Measurements from ENCODE around the gene FRS2. TPM values are rescaled to one million over a fixed set of nuclear protein-coding genes. Genes with fewer than 3 reads are reported as not detected.

The FRS2 gene
- total RNA-seq, 1 donor from 2014 or later, result 45.5 TPM

DNA sequence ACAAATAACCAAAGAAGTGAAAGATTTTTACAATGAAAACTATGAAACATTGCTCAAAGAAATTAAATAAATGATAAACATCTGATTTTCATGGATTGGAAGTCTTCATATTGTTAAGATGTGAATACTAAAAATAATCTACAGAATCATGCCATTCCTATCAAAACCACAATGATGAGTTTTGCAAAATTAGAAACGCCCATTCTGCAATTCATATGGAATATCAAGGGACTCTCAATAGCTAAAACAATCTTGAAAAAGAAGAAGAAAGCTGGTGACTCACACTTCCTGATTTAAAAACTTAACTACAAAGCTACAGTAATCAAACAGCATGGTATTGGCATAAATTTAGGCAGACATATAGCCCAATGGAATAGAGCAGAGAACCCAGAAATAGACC, 74.9 kb downstream of the FRS2 start:
- DNase-seq (ENCODE audit: extremely low spot score, unreplicated experiment), result no peak
- TF ChIP-seq CTCF (IDR thresholded peaks at IDR 0.05), result no peak
- H3K36me3 Mint-ChIP-seq (ENCODE audit: unreplicated experiment), result peaks cover 22% of the 10 kb centered on the region
- H3K27me3 Mint-ChIP-seq (ENCODE audit: unreplicated experiment), result no peaks in the 10 kb centered on the region
- peaks cover 4% of the 10 kb centered on the region for H3K9me3 Mint-ChIP-seq (ENCODE audit: unreplicated experiment)
- H3K4me3 Mint-ChIP-seq (ENCODE audit: unreplicated experiment), result no peak overlapping the region
- H3K4me1 Mint-ChIP-seq (ENCODE audit: unreplicated experiment), result peaks cover 20% of the 10 kb centered on the region
- no peak overlapping the region for H3K27ac Mint-ChIP-seq (ENCODE audit: unreplicated experiment)

GRCh38 chr12:69546693-69547438, 76.7 kb downstream of the FRS2 start:
- no peak overlapping the region for H3K27ac Mint-ChIP-seq (ENCODE audit: unreplicated experiment)
- no peak for DNase-seq (ENCODE audit: extremely low spot score, unreplicated experiment)
- H3K27me3 Mint-ChIP-seq (ENCODE audit: unreplicated experiment), result no peaks in the 10 kb centered on the region
- no peak overlapping the region for H3K4me3 Mint-ChIP-seq (ENCODE audit: unreplicated experiment)
- TF ChIP-seq CTCF (IDR thresholded peaks at IDR 0.05), result no peak
- H3K9me3 Mint-ChIP-seq (ENCODE audit: unreplicated experiment), result peaks cover 4% of the 10 kb centered on the region
- peaks cover 22% of the 10 kb centered on the region for H3K36me3 Mint-ChIP-seq (ENCODE audit: unreplicated experiment)
- H3K4me1 Mint-ChIP-seq (ENCODE audit: unreplicated experiment), result peaks cover 3% of the 10 kb centered on the region

DNA sequence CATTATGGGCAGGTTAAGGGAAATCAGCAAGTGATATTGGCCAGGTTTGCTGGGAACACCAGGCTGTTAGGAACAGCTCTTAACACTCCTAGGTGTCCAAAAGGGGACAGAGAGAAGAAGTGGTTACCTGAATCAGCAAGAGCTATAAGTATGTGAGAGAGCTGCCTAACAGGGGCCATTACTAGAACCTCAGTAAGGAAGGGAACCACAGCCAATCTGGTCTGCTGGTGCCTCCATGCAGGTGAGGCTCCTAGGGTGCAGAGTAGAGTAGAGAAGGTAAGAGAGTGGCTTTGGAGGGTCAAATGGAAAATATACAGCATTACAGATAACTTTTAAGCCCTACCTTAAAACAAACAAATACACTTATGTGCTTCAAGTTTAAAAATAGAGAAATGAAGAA, 78.5 kb downstream of the FRS2 start:
- H3K9me3 Mint-ChIP-seq (ENCODE audit: unreplicated experiment), result peaks cover under 1% of the 10 kb centered on the region
- TF ChIP-seq CTCF (IDR thresholded peaks at IDR 0.05), result no peak
- H3K27ac Mint-ChIP-seq (ENCODE audit: unreplicated experiment), result no peak overlapping the region
- DNase-seq (ENCODE audit: extremely low spot score, unreplicated experiment), result no peak
- H3K4me3 Mint-ChIP-seq (ENCODE audit: unreplicated experiment), result no peak overlapping the region
- peaks cover 4% of the 10 kb centered on the region for H3K4me1 Mint-ChIP-seq (ENCODE audit: unreplicated experiment)
- no peaks in the 10 kb centered on the region for H3K27me3 Mint-ChIP-seq (ENCODE audit: unreplicated experiment)
- peaks cover 17% of the 10 kb centered on the region for H3K36me3 Mint-ChIP-seq (ENCODE audit: unreplicated experiment)

- TF ChIP-seq CTCF (IDR thresholded peaks at IDR 0.05), result no peak
- H3K27ac Mint-ChIP-seq (ENCODE audit: unreplicated experiment), result no peak overlapping the region
- peaks cover 6% of the 10 kb centered on the region for H3K36me3 Mint-ChIP-seq (ENCODE audit: unreplicated experiment)
- peaks cover 21% of the 10 kb centered on the region for H3K4me1 Mint-ChIP-seq (ENCODE audit: unreplicated experiment)
- no peak for DNase-seq (ENCODE audit: extremely low spot score, unreplicated experiment)
- no peak overlapping the region for H3K4me3 Mint-ChIP-seq (ENCODE audit: unreplicated experiment)
- no peaks in the 10 kb centered on the region for H3K9me3 Mint-ChIP-seq (ENCODE audit: unreplicated experiment)
- no peaks in the 10 kb centered on the region for H3K27me3 Mint-ChIP-seq (ENCODE audit: unreplicated experiment)
Measured at GRCh38 chr12:69550569-69551350, 80.6 kb downstream of the FRS2 start.

DNA sequence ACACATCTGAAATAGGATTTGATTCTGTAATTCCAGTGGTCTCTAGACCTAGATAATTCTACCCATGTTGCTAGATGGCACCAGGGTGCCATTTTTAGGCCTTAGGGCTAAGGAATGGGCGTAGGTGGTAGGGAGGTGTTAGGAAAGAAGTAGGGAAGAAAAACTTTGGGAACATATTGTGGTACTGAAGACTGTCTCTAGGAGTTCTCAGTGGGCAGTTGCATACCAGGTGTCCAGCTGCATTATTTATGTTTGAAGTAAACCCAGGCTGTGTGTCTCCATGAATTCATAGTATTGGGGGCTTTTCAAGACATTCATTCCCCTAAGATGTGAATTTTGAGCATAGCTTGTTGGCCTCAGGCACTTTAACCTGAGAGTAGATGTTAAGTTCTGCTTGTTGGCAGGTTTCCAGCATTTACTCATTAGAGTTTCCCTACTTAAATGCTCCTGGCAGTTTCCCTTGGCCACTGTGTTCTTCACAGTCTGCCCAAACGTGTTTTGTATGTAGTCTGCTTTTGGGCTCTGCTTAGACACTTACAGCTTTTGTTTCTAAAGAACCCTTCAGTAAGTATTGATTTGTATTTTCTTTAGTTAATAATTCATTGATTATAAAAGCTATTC, 83.5 kb downstream of the FRS2 start:
- no peak for TF ChIP-seq CTCF (IDR thresholded peaks at IDR 0.05)
- peaks cover 35% of the 10 kb centered on the region for H3K4me1 Mint-ChIP-seq (ENCODE audit: unreplicated experiment)
- peak overlapping the region; percentile 76 for H3K27ac Mint-ChIP-seq (ENCODE audit: unreplicated experiment)
- no peaks in the 10 kb centered on the region for H3K9me3 Mint-ChIP-seq (ENCODE audit: unreplicated experiment)
- no peaks in the 10 kb centered on the region for H3K27me3 Mint-ChIP-seq (ENCODE audit: unreplicated experiment)
- DNase-seq (ENCODE audit: extremely low spot score, unreplicated experiment), result no peak
- H3K36me3 Mint-ChIP-seq (ENCODE audit: unreplicated experiment), result peaks cover 1% of the 10 kb centered on the region
- no peak overlapping the region for H3K4me3 Mint-ChIP-seq (ENCODE audit: unreplicated experiment)
